HG03025 (cell line): ENCODE data around the gene PDSS2.
"Not testable (repeated sequence)": the region's sequence is repeated elsewhere in the genome, so short reads cannot be mapped to it uniquely, and the experiment has no call there.

Experiments used
- ATAC-seq: cut with Tn5 transposase; IDR thresholded peaks from one replicate; pipeline ENCODE4 v1.9.1; 2021; ENCODE audit warnings: mild to moderate bottlenecking, moderate library complexity; ENCODE audit not compliant: unreplicated experiment, low FRiP score

Gene PDSS2

GRCh38 chr6:107331409-107332386, 127.7 kb downstream of the PDSS2 start:
- no peak for ATAC-seq

- peak; percentile 100 for ATAC-seq
Observed at GRCh38 chr6:107330168-107330567, 129.2 kb downstream of the PDSS2 start.

- no peak for ATAC-seq
Observed at GRCh38 chr6:107329063-107329860, 130.1 kb downstream of the PDSS2 start.

- ATAC-seq = no peak
Observed at GRCh38 chr6:107328081-107328480, 131.3 kb downstream of the PDSS2 start.

GRCh38 chr6:107323133-107323785, 136.1 kb downstream of the PDSS2 start:
- ATAC-seq = no peak

GRCh38 chr6:107321793-107322192, 137.6 kb downstream of the PDSS2 start:
- ATAC-seq = no peak

GRCh38 chr6:107319906-107320530, 139.3 kb downstream of the PDSS2 start:
- no peak for ATAC-seq

GRCh38 chr6:107318100-107318736, 141.1 kb downstream of the PDSS2 start:
- ATAC-seq = no peak

- ATAC-seq = no peak
Observed at GRCh38 chr6:107315114-107315513, 144.2 kb downstream of the PDSS2 start.

- no peak for ATAC-seq
Observed at GRCh38 chr6:107314531-107314939, 144.8 kb downstream of the PDSS2 start.

GRCh38 chr6:107313776-107314175, 145.6 kb downstream of the PDSS2 start:
- no peak for ATAC-seq

- no peak for ATAC-seq
Observed at GRCh38 chr6:107310362-107310761, 149.0 kb downstream of the PDSS2 start.

GRCh38 chr6:107308677-107309076, 150.7 kb downstream of the PDSS2 start:
- ATAC-seq = no peak

GRCh38 chr6:107305994-107306393, 153.4 kb downstream of the PDSS2 start:
- not testable (repeated sequence) for ATAC-seq

- ATAC-seq = no peak
Observed at GRCh38 chr6:107305391-107305790, 154.0 kb downstream of the PDSS2 start.

- no peak for ATAC-seq
Observed at GRCh38 chr6:107304421-107305025, 154.8 kb downstream of the PDSS2 start.

- no peak for ATAC-seq
Observed at GRCh38 chr6:107293350-107293749, 166.0 kb downstream of the PDSS2 start.

GRCh38 chr6:107292715-107293271, 166.6 kb downstream of the PDSS2 start:
- ATAC-seq = no peak

GRCh38 chr6:107290491-107290890, 168.9 kb downstream of the PDSS2 start:
- ATAC-seq = no peak
